Panc1 (cell line): ENCODE results near the gene KCNMA1. TPM values are rescaled to one million over a fixed set of nuclear protein-coding genes. Genes with fewer than 3 reads are reported as not detected.

Experiments
- ATAC-seq: fragments of 200-7000 bp; cut with Tn5 transposase; 2 replicates; pipeline ENCODE4 v1.9.1; 2020; ENCODE audit warnings: mild to moderate bottlenecking, moderate library complexity
- BruUV-seq: library from RNA; stranded (reverse); fragments of 400-500 nt; replicated peaks from 2 replicates; lab custom pipeline; 2021; lab: Mats Ljungman, UMichigan
- CTCF ChIA-PET: fragments of 300-600 bp; sonication (Branson Sonifier 250); formaldehyde crosslinking; loops from one replicate; lab custom pipeline; 2022; ENCODE audit warnings: antibody characterized with exemption; lab: Charles Lee
- POLR2A ChIA-PET: fragments of 300-600 bp; sonication (Branson Sonifier 250); formaldehyde crosslinking; loops from one replicate; lab custom pipeline; 2022; ENCODE audit warnings: antibody characterized with exemption; lab: Charles Lee
- DNase-seq: peaks from one replicate; pipeline ENCODE4 v3.0.0-alpha.2; 2010; ENCODE audit warnings: low read depth, low spot score
- H3K27ac ChIP-seq: 2 replicates; pipeline ENCODE4 v1.5.1; 2011; ENCODE audit warnings: mild to moderate bottlenecking, low read length, inconsistent platforms
- H3K27me3 ChIP-seq: fragments of 200-500 bp; sonication (Bioruptor generic); 2 replicates; pipeline ENCODE4 v1.6.0; 2014; ENCODE audit warnings: low read length, inconsistent platforms; ENCODE audit not compliant: control insufficient read depth, insufficient read depth
- H3K36me3 ChIP-seq: fragments of 200-500 bp; sonication (Bioruptor generic); 2 replicates; pipeline ENCODE4 v1.5.1; 2014; ENCODE audit warnings: inconsistent platforms, mild to moderate bottlenecking, low read length, moderate library complexity; ENCODE audit not compliant: control insufficient read depth, insufficient read depth
- H3K4me1 ChIP-seq: 2 replicates; pipeline ENCODE4 v1.5.1; 2011; ENCODE audit warnings: inconsistent platforms, mild to moderate bottlenecking, low read length, moderate library complexity; ENCODE audit not compliant: control insufficient read depth, insufficient read depth
- H3K4me3 ChIP-seq, 2 experiments: 2 replicates each; pipeline ENCODE4 v1.5.1; 2011 to 2012; ENCODE audit warnings: low read depth in 2 of 2, low read length in 2 of 2, mild to moderate bottlenecking in 2 of 2, inconsistent platforms in 1 of 2, moderate library complexity in 1 of 2
- H3K9me3 ChIP-seq: fragments of 200-500 bp; sonication (Bioruptor generic); 2 replicates; pipeline ENCODE4 v1.5.1; 2014; ENCODE audit warnings: low read depth, mild to moderate bottlenecking, inconsistent platforms, low read length, moderate library complexity; ENCODE audit not compliant: control insufficient read depth, insufficient read depth
- POLR2AphosphoS5 ChIP-seq: IDR thresholded peaks from 2 replicates; pipeline ENCODE4 v1.6.1; 2012; ENCODE audit warnings: mild to moderate bottlenecking, low read depth, low read length, moderate library complexity
- SIN3A ChIP-seq: IDR thresholded peaks from 2 replicates; pipeline ENCODE4 v1.6.1; 2012; ENCODE audit warnings: low read depth, mild to moderate bottlenecking, low read length, moderate library complexity, borderline replicate concordance; ENCODE audit not compliant: insufficient read depth
- TCF7L2 ChIP-seq: IDR thresholded peaks from 2 replicates; pipeline ENCODE4 v1.6.1; 2011; ENCODE audit warnings: mild to moderate bottlenecking, low read depth, low read length, inconsistent platforms
- in situ Hi-C: cut with HindIII; loops from 2 replicates; pipeline ENCODE4 v1.10.0; 2016; ENCODE audit warnings: low sequenced_read_pairs, low pct_unique_long_range_greater_than_20kb
- intact Hi-C: fragments of 100-400 bp; cut with micrococcal nuclease; formaldehyde crosslinking; loops from one replicate; pipeline ENCODE4 v1.10.0; 2022; ENCODE audit not compliant: unreplicated experiment
- total RNA-seq: library from RNA; stranded (reverse); gene quantifications from one replicate; pipeline ENCODE4 v1.2.1, GENCODE V29; 2021; ENCODE audit not compliant: unreplicated experiment
- TF ChIP-seq, protein P1 (sequence below), 2 experiments: IDR thresholded peaks; 2 replicates each; pipeline ENCODE4 v1.6.1; 2011 to 2012; ENCODE audit warnings: low read depth in 2 of 2, control low read depth in 1 of 2, low read length in 1 of 2, mild to moderate bottlenecking in 1 of 2, moderate library complexity in 1 of 2; ENCODE audit not compliant: insufficient read depth in 1 of 2
- TF ChIP-seq, protein P2 (sequence below): fragments of 450-650 bp; IDR thresholded peaks from 2 replicates; pipeline ENCODE4 v1.5.1; 2017; ENCODE audit warnings: mild to moderate bottlenecking

The KCNMA1 gene
- total RNA-seq, 1 experiment from 2014 or later, result 91.9 TPM

DNA sequence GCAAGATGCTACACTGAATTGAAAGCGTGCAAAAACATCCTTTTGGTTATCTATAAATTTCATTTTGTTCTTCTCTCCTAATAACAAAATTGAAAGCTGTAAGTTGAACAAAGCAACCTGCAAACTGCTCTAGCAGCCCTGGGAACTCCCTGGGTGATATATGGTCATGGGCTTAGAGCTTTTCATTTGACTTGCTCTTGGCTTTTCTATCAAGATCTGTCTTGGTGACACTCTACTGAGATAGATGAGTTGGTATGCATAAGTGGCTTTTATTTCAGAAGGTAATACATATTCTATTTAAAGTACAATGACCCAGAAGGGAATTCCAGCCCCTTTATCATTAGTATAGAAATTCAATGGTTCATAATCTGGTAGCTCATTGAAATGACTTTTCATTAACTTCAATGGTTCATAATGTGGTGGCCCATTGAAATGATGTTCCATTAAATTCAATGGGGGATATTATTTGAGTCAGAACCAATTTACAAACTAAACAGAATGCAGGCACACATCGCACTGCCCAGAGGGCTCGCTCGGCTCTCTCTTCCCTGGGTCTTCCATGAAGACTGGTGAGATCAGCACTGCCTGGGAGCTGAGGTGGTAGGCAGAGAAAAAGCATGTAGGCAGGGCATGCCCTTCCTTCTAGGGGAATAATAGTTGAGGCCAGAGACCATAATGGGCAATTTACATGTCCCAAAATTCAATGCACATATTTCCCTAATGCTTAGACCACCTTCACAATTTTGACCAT is 10.1 kb upstream of the KCNMA1 start:
- TF ChIP-seq TCF7L2 (no peak), SIN3A (no peak), POLR2AphosphoS5 (no peak)
- TF ChIP-seq, protein P1, sequence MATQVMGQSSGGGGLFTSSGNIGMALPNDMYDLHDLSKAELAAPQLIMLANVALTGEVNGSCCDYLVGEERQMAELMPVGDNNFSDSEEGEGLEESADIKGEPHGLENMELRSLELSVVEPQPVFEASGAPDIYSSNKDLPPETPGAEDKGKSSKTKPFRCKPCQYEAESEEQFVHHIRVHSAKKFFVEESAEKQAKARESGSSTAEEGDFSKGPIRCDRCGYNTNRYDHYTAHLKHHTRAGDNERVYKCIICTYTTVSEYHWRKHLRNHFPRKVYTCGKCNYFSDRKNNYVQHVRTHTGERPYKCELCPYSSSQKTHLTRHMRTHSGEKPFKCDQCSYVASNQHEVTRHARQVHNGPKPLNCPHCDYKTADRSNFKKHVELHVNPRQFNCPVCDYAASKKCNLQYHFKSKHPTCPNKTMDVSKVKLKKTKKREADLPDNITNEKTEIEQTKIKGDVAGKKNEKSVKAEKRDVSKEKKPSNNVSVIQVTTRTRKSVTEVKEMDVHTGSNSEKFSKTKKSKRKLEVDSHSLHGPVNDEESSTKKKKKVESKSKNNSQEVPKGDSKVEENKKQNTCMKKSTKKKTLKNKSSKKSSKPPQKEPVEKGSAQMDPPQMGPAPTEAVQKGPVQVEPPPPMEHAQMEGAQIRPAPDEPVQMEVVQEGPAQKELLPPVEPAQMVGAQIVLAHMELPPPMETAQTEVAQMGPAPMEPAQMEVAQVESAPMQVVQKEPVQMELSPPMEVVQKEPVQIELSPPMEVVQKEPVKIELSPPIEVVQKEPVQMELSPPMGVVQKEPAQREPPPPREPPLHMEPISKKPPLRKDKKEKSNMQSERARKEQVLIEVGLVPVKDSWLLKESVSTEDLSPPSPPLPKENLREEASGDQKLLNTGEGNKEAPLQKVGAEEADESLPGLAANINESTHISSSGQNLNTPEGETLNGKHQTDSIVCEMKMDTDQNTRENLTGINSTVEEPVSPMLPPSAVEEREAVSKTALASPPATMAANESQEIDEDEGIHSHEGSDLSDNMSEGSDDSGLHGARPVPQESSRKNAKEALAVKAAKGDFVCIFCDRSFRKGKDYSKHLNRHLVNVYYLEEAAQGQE (IDR thresholded peaks at IDR 0.05; ENCODE audit: insufficient read depth in 1 of 2, low read depth in 2 of 2, low read length in 1 of 2), result no peak
- TF ChIP-seq, protein P2, sequence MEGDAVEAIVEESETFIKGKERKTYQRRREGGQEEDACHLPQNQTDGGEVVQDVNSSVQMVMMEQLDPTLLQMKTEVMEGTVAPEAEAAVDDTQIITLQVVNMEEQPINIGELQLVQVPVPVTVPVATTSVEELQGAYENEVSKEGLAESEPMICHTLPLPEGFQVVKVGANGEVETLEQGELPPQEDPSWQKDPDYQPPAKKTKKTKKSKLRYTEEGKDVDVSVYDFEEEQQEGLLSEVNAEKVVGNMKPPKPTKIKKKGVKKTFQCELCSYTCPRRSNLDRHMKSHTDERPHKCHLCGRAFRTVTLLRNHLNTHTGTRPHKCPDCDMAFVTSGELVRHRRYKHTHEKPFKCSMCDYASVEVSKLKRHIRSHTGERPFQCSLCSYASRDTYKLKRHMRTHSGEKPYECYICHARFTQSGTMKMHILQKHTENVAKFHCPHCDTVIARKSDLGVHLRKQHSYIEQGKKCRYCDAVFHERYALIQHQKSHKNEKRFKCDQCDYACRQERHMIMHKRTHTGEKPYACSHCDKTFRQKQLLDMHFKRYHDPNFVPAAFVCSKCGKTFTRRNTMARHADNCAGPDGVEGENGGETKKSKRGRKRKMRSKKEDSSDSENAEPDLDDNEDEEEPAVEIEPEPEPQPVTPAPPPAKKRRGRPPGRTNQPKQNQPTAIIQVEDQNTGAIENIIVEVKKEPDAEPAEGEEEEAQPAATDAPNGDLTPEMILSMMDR, result no peak
- in situ Hi-C loops (no loop called here), intact Hi-C loops (no loop called here)
- H3K4me3 ChIP-seq, result no peak overlapping the region
- no peaks in the 10 kb centered on the region for H3K9me3 ChIP-seq
- 0 out of 2 replicates have a peak, but pooled peaks cover 3% of the 10 kb centered on the region for H3K4me1 ChIP-seq
- ChIA-PET POLR2A (no interaction called here), CTCF (no interaction called here)
- DNase-seq, result no peak
- H3K27me3 ChIP-seq, result no peaks in the 10 kb centered on the region
- no TSS peak for BruUV-seq
- no peak overlapping the region for H3K27ac ChIP-seq
- H3K36me3 ChIP-seq, result no peaks in the 10 kb centered on the region
- no peak for ATAC-seq

DNA sequence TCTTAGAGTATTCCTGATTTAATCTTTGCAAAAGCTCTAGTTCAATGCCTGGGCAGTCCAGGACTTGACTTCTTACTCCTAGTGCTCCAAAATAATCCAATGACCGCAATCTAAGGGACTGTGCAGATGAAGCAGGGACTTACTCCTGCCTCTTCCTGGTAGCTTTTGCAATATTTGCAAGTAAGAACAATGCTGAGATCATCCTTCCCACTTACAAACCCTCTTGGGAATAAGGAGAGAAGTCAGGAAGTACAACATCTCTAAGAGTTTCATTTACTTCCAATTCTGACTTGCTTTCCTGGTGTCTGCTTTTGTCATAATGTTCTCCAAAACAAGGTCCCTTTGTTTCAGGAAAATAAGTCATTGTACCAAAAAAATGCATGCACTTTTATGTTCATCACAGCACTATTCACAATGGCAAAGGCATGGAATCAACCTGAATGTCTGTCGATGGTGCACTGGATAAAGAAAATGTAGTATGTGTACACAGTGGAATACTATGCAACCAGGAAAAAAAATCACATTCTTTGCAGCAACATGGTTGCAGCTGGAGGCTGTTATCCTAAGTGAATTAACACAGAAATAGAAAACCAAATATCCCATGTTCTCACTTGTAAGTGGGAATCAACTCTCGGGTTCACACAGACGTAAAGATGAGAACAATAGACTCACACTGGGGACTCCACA is 7.1 kb upstream of the KCNMA1 start:
- in situ Hi-C loops (no loop called here), intact Hi-C loops (loop anchor here (2.0 to 5.0 kb wide), 6 partner anchors 112 to 480 kb away; no protein-coding TSS in a partner anchor)
- H3K36me3 ChIP-seq, result no peaks in the 10 kb centered on the region
- H3K4me3 ChIP-seq, result no peak overlapping the region
- DNase-seq, result no peak
- CTCF ChIA-PET, result interaction anchor here (0.8 to 2.8 kb wide), 3 partner anchors 227 to 479 kb away, joined by 3 to 10 read pairs (median 8); no protein-coding TSS in a partner anchor
- peaks cover 8% of the 10 kb centered on the region; the same call in 1 of the 2 replicates for H3K4me1 ChIP-seq
- no peak for TF ChIP-seq SIN3A
- TF ChIP-seq, protein P2, result no peak
- TF ChIP-seq, protein P1 (IDR thresholded peaks at IDR 0.05; ENCODE audit: insufficient read depth in 1 of 2, low read depth in 2 of 2, low read length in 1 of 2), result no peak
- TF ChIP-seq POLR2AphosphoS5, result no peak
- TF ChIP-seq TCF7L2, result no peak
- ATAC-seq, result no peak
- POLR2A ChIA-PET, result no interaction called here
- H3K27me3 ChIP-seq, result no peaks in the 10 kb centered on the region
- H3K9me3 ChIP-seq, result no peaks in the 10 kb centered on the region
- BruUV-seq, result no TSS peak
- H3K27ac ChIP-seq, result no peak overlapping the region
